H1 (cell line): ENCODE results near the gene DCP2. TPM values are rescaled to one million over a fixed set of nuclear protein-coding genes. Genes with fewer than 3 reads are reported as not detected.

Source experiments
- CTCF ChIA-PET: fragments of 300-600 bp; sonication (Branson Sonifier 250); formaldehyde crosslinking; loops from one replicate; lab custom pipeline; 2021; ENCODE audit not compliant: partially characterized antibody; lab: Charles Lee
- POLR2A ChIA-PET: fragments of 300-600 bp; sonication (Branson Sonifier 250); formaldehyde crosslinking; loops from one replicate; lab custom pipeline; 2021; ENCODE audit warnings: inconsistent platforms; ENCODE audit not compliant: partially characterized antibody; lab: Charles Lee
- DNase-seq, 2 experiments: peaks; one replicate each; pipeline versions ENCODE4 v3.0.0 to v3.0.0-alpha.2; 2010 to 2022; ENCODE audit warnings: low spot score in 2 of 2, low read depth in 1 of 2, mixed read lengths in 1 of 2
- FAIRE-seq: peaks from 2 replicates; lab custom pipeline; 2011; peaks lifted over from hg19 to GRCh38; lab: Jason Lieb, UNC
- H2AFZ ChIP-seq: 2 replicates; pipeline ENCODE4 v1.8.1; 2012; ENCODE audit warnings: low read length, inconsistent platforms
- H2AK5ac ChIP-seq: 2 replicates; pipeline ENCODE4 v1.6.1; 2013; ENCODE audit warnings: low read depth, low read length
- H2BK120ac ChIP-seq: replicated peaks from 2 replicates; pipeline ENCODE3; 2013; ENCODE audit warnings: low read depth, low read length, inconsistent platforms
- H2BK12ac ChIP-seq: 2 replicates; pipeline ENCODE4 v1.6.1; 2013; ENCODE audit warnings: low read depth, low read length
- H2BK15ac ChIP-seq: 2 replicates; pipeline ENCODE4 v1.6.1; 2013; ENCODE audit warnings: low read length
- H2BK20ac ChIP-seq: 2 replicates; pipeline ENCODE4 v1.6.1; 2013; ENCODE audit warnings: low read length
- H2BK5ac ChIP-seq: 2 replicates; pipeline ENCODE4 v1.6.1; 2013; ENCODE audit warnings: low read depth, low read length
- H3K14ac ChIP-seq: 2 replicates; pipeline ENCODE4 v1.6.1; 2013; ENCODE audit warnings: inconsistent platforms; ENCODE audit not compliant: insufficient read length
- H3K18ac ChIP-seq: 2 replicates; pipeline ENCODE4 v1.6.1; 2013; ENCODE audit warnings: low read length; ENCODE audit errors: extremely low read depth
- H3K23ac ChIP-seq: 2 replicates; pipeline ENCODE4 v1.6.1; 2013; ENCODE audit warnings: inconsistent platforms; ENCODE audit not compliant: insufficient read length
- H3K23me2 ChIP-seq: 2 replicates; pipeline ENCODE4 v1.6.1; 2013; ENCODE audit warnings: low read depth, low read length
- H3K27ac ChIP-seq: 2 replicates; pipeline ENCODE4 v1.6.1; 2011; ENCODE audit warnings: low read depth, low read length, inconsistent platforms
- H3K27me3 ChIP-seq, 4 experiments: replicated peaks in 1 of 4; 1 replicate in 1 of 4; 2 replicates in 3 of 4; pipeline versions ENCODE4 v1.6.1 to v1.8.1; 2011 to 2013; ENCODE audit warnings: low read length in 3 of 4, mild to moderate bottlenecking in 3 of 4, inconsistent platforms in 2 of 4, mixed read lengths in 2 of 4, moderate library complexity in 1 of 4; ENCODE audit not compliant: control insufficient read depth in 3 of 4, insufficient read depth in 3 of 4; ENCODE audit errors: extremely low read depth in 1 of 4
- H3K36me3 ChIP-seq, 4 experiments: 2 replicates each; pipeline versions ENCODE4 v1.6.1 to v1.8.1; 2011 to 2013; ENCODE audit warnings: mild to moderate bottlenecking in 4 of 4, low read length in 3 of 4, moderate library complexity in 2 of 4, control low read depth in 1 of 4, inconsistent platforms in 1 of 4; ENCODE audit not compliant: insufficient read depth in 4 of 4, control insufficient read depth in 2 of 4
- H3K4ac ChIP-seq: replicated peaks from 2 replicates; pipeline ENCODE3; 2013; ENCODE audit warnings: low read length, low read depth, mixed read lengths, inconsistent platforms; ENCODE audit not compliant: insufficient read length
- H3K4me1 ChIP-seq, 4 experiments: replicated peaks in 1 of 4; 1 replicate in 1 of 4; 2 replicates in 3 of 4; pipeline versions ENCODE4 v1.6.1 to v1.8.1; 2011 to 2013; ENCODE audit warnings: low read length in 3 of 4, inconsistent platforms in 2 of 4, mixed read lengths in 1 of 4; ENCODE audit not compliant: insufficient read depth in 4 of 4, control insufficient read depth in 3 of 4
- H3K4me2 ChIP-seq, 2 experiments: 2 replicates each; pipeline versions ENCODE4 v1.6.1 to v1.8.1; 2011 to 2013; ENCODE audit warnings: low read depth in 2 of 2, low read length in 2 of 2, control low read depth in 1 of 2, inconsistent platforms in 1 of 2, mild to moderate bottlenecking in 1 of 2; ENCODE audit not compliant: insufficient read depth in 1 of 2
- H3K4me3 ChIP-seq, 4 experiments: fragments of 200-600, 300-600 bp in 1 of 4; sonication (generic), shearing (Covaris generic), sonication (Bioruptor Twin) in 1 of 4; 2 replicates each; pipeline versions ENCODE4 v1.5.1 to v1.8.1; 2011 to 2016; ENCODE audit warnings: low read length in 4 of 4, low read depth in 3 of 4, control low read depth in 2 of 4, inconsistent platforms in 2 of 4, mild to moderate bottlenecking in 2 of 4, mixed read lengths in 1 of 4, moderate library complexity in 1 of 4; ENCODE audit not compliant: insufficient read depth in 2 of 4; ENCODE audit errors: extremely low read depth in 1 of 4
- H3K56ac ChIP-seq: replicated peaks from 2 replicates; pipeline ENCODE3; 2013; ENCODE audit warnings: low read depth, mild to moderate bottlenecking, mixed read lengths, low read length, inconsistent platforms; ENCODE audit not compliant: insufficient read length
- H3K79me1 ChIP-seq: 2 replicates; pipeline ENCODE4 v1.6.1; 2013; ENCODE audit warnings: low read depth, low read length, control low read depth
- H3K79me2 ChIP-seq, 2 experiments: 2 replicates each; pipeline versions ENCODE4 v1.6.1 to v1.8.1; 2012 to 2013; ENCODE audit warnings: low read length in 2 of 2, mild to moderate bottlenecking in 2 of 2, inconsistent platforms in 1 of 2; ENCODE audit not compliant: insufficient read depth in 2 of 2, control insufficient read depth in 1 of 2
- H3K9ac ChIP-seq, 4 experiments: replicated peaks in 1 of 4; 1 replicate in 1 of 4; 2 replicates in 3 of 4; pipeline versions ENCODE4 v1.6.1 to v1.8.1; 2011 to 2013; ENCODE audit warnings: low read depth in 3 of 4, low read length in 3 of 4, control low read depth in 2 of 4, mild to moderate bottlenecking in 2 of 4, moderate library complexity in 2 of 4, inconsistent platforms in 1 of 4; ENCODE audit errors: extremely low read depth in 1 of 4
- H3K9me3 ChIP-seq, 2 experiments: 2 replicates each; pipeline versions ENCODE4 v1.6.1 to v1.8.1; 2012 to 2013; ENCODE audit warnings: mild to moderate bottlenecking in 2 of 2, moderate library complexity in 2 of 2, control low read depth in 1 of 2, inconsistent platforms in 1 of 2, low read depth in 1 of 2, low read length in 1 of 2, mixed read lengths in 1 of 2; ENCODE audit not compliant: insufficient read depth in 2 of 2
- H4K20me1 ChIP-seq, 2 experiments: replicated peaks in 1 of 2; 2 replicates each; pipeline versions ENCODE3 to v1.8.1; 2011 to 2013; ENCODE audit warnings: inconsistent platforms in 2 of 2, low read length in 2 of 2, mild to moderate bottlenecking in 1 of 2; ENCODE audit not compliant: insufficient read depth in 2 of 2, control insufficient read depth in 1 of 2
- H4K5ac ChIP-seq: 2 replicates; pipeline ENCODE4 v1.6.1; 2013; ENCODE audit warnings: low read length, low read depth, mixed read lengths, inconsistent platforms; ENCODE audit not compliant: insufficient read length
- H4K8ac ChIP-seq: 2 replicates; pipeline ENCODE4 v1.8.0; 2013; ENCODE audit warnings: mild to moderate bottlenecking, moderate library complexity, low read length, inconsistent platforms; ENCODE audit not compliant: insufficient read depth; ENCODE audit errors: extremely low read depth
- H4K91ac ChIP-seq: replicated peaks from 2 replicates; pipeline ENCODE3; 2013; ENCODE audit warnings: low read length, mixed read lengths, inconsistent platforms; ENCODE audit not compliant: insufficient read length
- CREB1 ChIP-seq: IDR thresholded peaks from 2 replicates; pipeline ENCODE4 v1.6.1; 2012; ENCODE audit warnings: inconsistent platforms
- EGR1 ChIP-seq: IDR thresholded peaks from 2 replicates; pipeline ENCODE4 v1.6.1; 2011; ENCODE audit warnings: low read depth, low read length, borderline replicate concordance
- FOSL1 ChIP-seq: IDR thresholded peaks from 2 replicates; pipeline ENCODE4 v1.6.1; 2011; ENCODE audit warnings: mild to moderate bottlenecking, low read depth, low read length, moderate library complexity; ENCODE audit not compliant: insufficient read depth
- JUND ChIP-seq: IDR thresholded peaks from 2 replicates; pipeline ENCODE4 v1.6.1; 2011; ENCODE audit warnings: mild to moderate bottlenecking, improper control_type of control experiment, low read length
- NANOG ChIP-seq: IDR thresholded peaks from 2 replicates; pipeline ENCODE4 v1.6.1; 2011; ENCODE audit warnings: low read length, low read depth, mild to moderate bottlenecking, inconsistent platforms; ENCODE audit not compliant: insufficient read depth, poor library complexity, severe bottlenecking
- POU5F1 ChIP-seq: IDR thresholded peaks from 2 replicates; pipeline ENCODE4 v1.6.1; 2011; ENCODE audit warnings: low read depth, mild to moderate bottlenecking, low read length, moderate library complexity
- RAD21 ChIP-seq, 2 experiments: IDR thresholded peaks in 1 of 2; conservative IDR thresholded peaks in 1 of 2; 2 replicates each; pipeline ENCODE4 v1.6.1; 2011; ENCODE audit warnings: low read depth in 2 of 2, low read length in 2 of 2, improper control_type of control experiment in 1 of 2, inconsistent platforms in 1 of 2, mild to moderate bottlenecking in 1 of 2, moderate library complexity in 1 of 2
- SIRT6 ChIP-seq: IDR thresholded peaks from one replicate; pipeline ENCODE4 v1.7.1; 2012; ENCODE audit warnings: low read length, inconsistent platforms
- SIX5 ChIP-seq: IDR thresholded peaks from 2 replicates; pipeline ENCODE4 v1.6.1; 2011; ENCODE audit warnings: mild to moderate bottlenecking, low read depth, low read length
- SP2 ChIP-seq: IDR thresholded peaks from 2 replicates; pipeline ENCODE4 v1.6.1; 2012; ENCODE audit warnings: mild to moderate bottlenecking, low read length, inconsistent platforms
- SUZ12 ChIP-seq: fragments of 200-600 bp; sonication (generic); IDR thresholded peaks from 2 replicates; pipeline ENCODE4 v1.6.1; 2012; ENCODE audit warnings: mild to moderate bottlenecking, inconsistent platforms, low read length, moderate library complexity, mixed read lengths
- TBP ChIP-seq: IDR thresholded peaks from 2 replicates; pipeline ENCODE4 v1.6.1; 2011; ENCODE audit warnings: low read depth, low read length, improper control_type of control experiment
- TEAD4 ChIP-seq: IDR thresholded peaks from 2 replicates; pipeline ENCODE4 v1.6.1; 2012; ENCODE audit warnings: low read depth, low read length, inconsistent platforms, mixed read lengths
- ZNF274 ChIP-seq: IDR thresholded peaks from 2 replicates; pipeline ENCODE4 v1.7.0; 2012; ENCODE audit warnings: low read length, borderline replicate concordance; ENCODE audit errors: extremely low read depth
- WGBS, 2 experiments: shearing (Covaris generic) in 1 of 2; methylation state at CpG; one replicate each; pipeline versions ENCODE4 v1.1.6 to v1.1.7; 2013 to 2015; ENCODE audit warnings: low lambda C conversion rate in 2 of 2, mixed read lengths in 2 of 2, inconsistent platforms in 1 of 2, low coverage in 1 of 2, missing lambda C conversion rate in 1 of 2; ENCODE audit not compliant: insufficient replicate concordance in 2 of 2, insufficient coverage in 1 of 2, insufficient read length in 1 of 2; ENCODE audit errors: extremely low coverage in 1 of 2, missing lambda C conversion rate in 1 of 2; 5-methylcytosine and 5-hydroxymethylcytosine counted together
- polyA plus RNA-seq, 7 experiments: library from polyadenylated mRNA; depleted of rRNA in 3 of 7; stranded (reverse) in 5 of 7; unstranded in 2 of 7; fragments of >200 nt in 5 of 7; fragments of 200-250 nt in 2 of 7; gene quantifications; 1 replicate in 5 of 7; 2 replicates in 1 of 7; 4 replicates in 1 of 7; pipeline versions ENCODE4 v1.2.1 to v1.2.3, GENCODE V29; 2011 to 2013; ENCODE audit warnings: missing spikeins in 2 of 7, mixed read lengths in 2 of 7
- total RNA-seq: library from RNA; stranded (reverse); fragmentation: NEBNext Ultra II Directional; extraction: Animal tissue kit (Norgen Biotek cat#: 25700); gene quantifications from 2 replicates; pipeline ENCODE4 v1.2.1, GENCODE V29; 2021
- TF ChIP-seq, protein P1 (sequence below): IDR thresholded peaks from 2 replicates; pipeline ENCODE4 v1.6.1; 2011; ENCODE audit warnings: low read depth, mild to moderate bottlenecking, low read length; ENCODE audit not compliant: insufficient read depth

The DCP2 gene
- total and polyA plus RNA-seq, 2 of the 8 experiments (the other 6 are each of a cell fraction or from before 2014, with no cell fraction given), result 14.4 to 162 TPM

DNA sequence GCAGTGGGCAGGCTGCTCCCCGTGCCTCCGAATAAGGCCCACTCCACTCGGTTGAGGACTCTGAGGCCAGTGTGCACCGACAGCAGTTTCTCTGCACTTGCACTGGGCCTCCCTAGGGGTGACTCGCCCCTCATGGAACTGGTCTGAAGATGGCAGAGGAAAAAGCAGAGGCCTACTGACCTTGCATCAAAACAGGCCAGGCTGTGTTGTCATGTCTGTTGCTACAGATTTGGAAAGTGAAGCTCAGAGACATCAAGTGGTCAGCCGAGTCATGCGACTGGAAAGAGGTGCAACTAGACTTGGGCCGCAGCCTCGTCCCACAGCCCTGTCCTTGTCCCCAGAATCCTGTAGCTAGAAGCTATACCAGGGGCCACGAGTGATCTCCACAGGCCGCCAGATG is 78.3 kb downstream of the DCP2 start:
- Histone ChIP-seq H3K9ac (no peak overlapping the region), H2AFZ (no peak overlapping the region), H3K4me1 (no peaks in the 10 kb centered on the region), H2AK5ac (no peak overlapping the region), H3K27ac (no peak overlapping the region), H2BK20ac (no peak overlapping the region), H2BK5ac (peak overlapping the region; percentile 22; the same call in 1 of the 2 replicates), H3K18ac (no peak overlapping the region), H3K23ac (no peak overlapping the region), H3K4me3 (no peak overlapping the region), H2BK15ac (no peak overlapping the region), H4K8ac (no peak overlapping the region), H3K79me1 (no peaks in the 10 kb centered on the region), H3K9me3 (no peaks in the 10 kb centered on the region), H3K56ac (no peak overlapping the region), H4K20me1 (no peaks in the 10 kb centered on the region), H4K5ac (no peak overlapping the region), H3K23me2 (no peaks in the 10 kb centered on the region), H2BK120ac (no peak overlapping the region), H3K79me2 (no peaks in the 10 kb centered on the region), H4K91ac (no peak overlapping the region), H3K36me3 (no peaks in the 10 kb centered on the region), H3K27me3 (no peaks in the 10 kb centered on the region), H3K14ac (no peak overlapping the region), H3K4me2 (no peak overlapping the region), H2BK12ac (no peak overlapping the region), H3K4ac (no peak overlapping the region)
- FAIRE-seq (no peak), DNase-seq (no peak)
- ChIA-PET POLR2A (no interaction called here), CTCF (interaction anchor here (0.6 to 2.3 kb wide), 4 partner anchors 11 to 334 kb away, joined by 3 to 6 read pairs (median 4); no protein-coding TSS in a partner anchor)
- WGBS, 2 experiments, result 94% methylated on average over 11 of the region's 11 CpGs; no CpG with 5 or more reads in 1 of the 2 experiments
- TF ChIP-seq ZNF274 (no peak), SIX5 (no peak), SIRT6 (no peak), RAD21 (IDR thresholded peaks at IDR 0.05 in 1 of 2, conservative IDR thresholded peaks at IDR 0.05 in 1 of 2; ENCODE audit: low read depth in 2 of 2, low read length in 2 of 2) (no peak), NANOG (no peak), POU5F1 (no peak), FOSL1 (no peak), CREB1 (no peak), TEAD4 (no peak), SP2 (no peak), EGR1 (no peak), TBP (no peak), JUND (no peak), SUZ12 (no peak)
- TF ChIP-seq, protein P1, sequence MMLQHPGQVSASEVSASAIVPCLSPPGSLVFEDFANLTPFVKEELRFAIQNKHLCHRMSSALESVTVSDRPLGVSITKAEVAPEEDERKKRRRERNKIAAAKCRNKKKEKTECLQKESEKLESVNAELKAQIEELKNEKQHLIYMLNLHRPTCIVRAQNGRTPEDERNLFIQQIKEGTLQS, result no peak
